ENCODE measurements around the gene PARN. TPM values are rescaled to one million over a fixed set of nuclear protein-coding genes. Genes with fewer than 3 reads are reported as not detected.

Gene PARN
- total RNA-seq, 1 donor from 2014 or later, result 27.0 TPM

GRCh38 chr16:14499110-14499509 lies 130.9 kb downstream of the PARN start:
- DNase-seq (ENCODE audit: low spot score), result no peak

- no peak for DNase-seq (ENCODE audit: low spot score)
Observed at GRCh38 chr16:14497245-14498082, 132.6 kb downstream of the PARN start.

GRCh38 chr16:14496786-14497185 lies 133.3 kb downstream of the PARN start:
- no peak for DNase-seq (ENCODE audit: low spot score)

- no peak for DNase-seq (ENCODE audit: low spot score)
Observed at GRCh38 chr16:14496047-14496770, 133.9 kb downstream of the PARN start.

GRCh38 chr16:14495213-14496046 lies 134.6 kb downstream of the PARN start:
- no peak for DNase-seq (ENCODE audit: low spot score)

GRCh38 chr16:14494396-14494966 lies 135.6 kb downstream of the PARN start:
- DNase-seq (ENCODE audit: low spot score), result no peak

- no peak for DNase-seq (ENCODE audit: low spot score)
Observed at GRCh38 chr16:14493791-14494190, 136.3 kb downstream of the PARN start.

GRCh38 chr16:14492614-14493013 lies 137.4 kb downstream of the PARN start:
- no peak for DNase-seq (ENCODE audit: low spot score)

- DNase-seq (ENCODE audit: low spot score), result no peak
Observed at GRCh38 chr16:14491861-14492529, 138.1 kb downstream of the PARN start.

- peak; percentile 72 for DNase-seq (ENCODE audit: low spot score)
Observed at GRCh38 chr16:14490235-14490634, 139.8 kb downstream of the PARN start.

- DNase-seq (ENCODE audit: low spot score), result peak; percentile 49
Observed at GRCh38 chr16:14489460-14489859, 140.6 kb downstream of the PARN start.

- DNase-seq (ENCODE audit: low spot score), result no peak
Observed at GRCh38 chr16:14487579-14487978, 142.5 kb downstream of the PARN start.

- peak; percentile 91 for DNase-seq (ENCODE audit: low spot score)
Observed at GRCh38 chr16:14486520-14487303, 143.3 kb downstream of the PARN start.

- DNase-seq (ENCODE audit: low spot score), result no peak
Observed at GRCh38 chr16:14485811-14486519, 144.1 kb downstream of the PARN start.

GRCh38 chr16:14485121-14485551 lies 144.9 kb downstream of the PARN start:
- DNase-seq (ENCODE audit: low spot score), result peak; percentile 68

- DNase-seq (ENCODE audit: low spot score), result peak; percentile 26
Observed at GRCh38 chr16:14483819-14484385, 146.2 kb downstream of the PARN start.

GRCh38 chr16:14476183-14476582 lies 153.9 kb downstream of the PARN start:
- no peak for DNase-seq (ENCODE audit: low spot score)

GRCh38 chr16:14475370-14476139 lies 154.5 kb downstream of the PARN start:
- no peak for DNase-seq (ENCODE audit: low spot score)
